ENCODE measurements around the gene AKR7A3.

- TF ChIP-seq EP300 (IDR thresholded peaks at IDR 0.05) (no peak), POLR2A (IDR thresholded peaks at IDR 0.05; ENCODE audit: low read depth) (no peak), CTCF (IDR thresholded peaks at IDR 0.05) (no peak)
These were observed 19.9 kb upstream of the AKR7A3 start for GRCh38 chr1:19308509-19308907.
